NCI-H1048 (cell line): ENCODE results near the gene NDST3.

Experiments used
- DNase-seq: peaks from one replicate; lab custom pipeline; 2025; lab: John Stamatoyannopoulos, UW

NDST3 gene

DNA sequence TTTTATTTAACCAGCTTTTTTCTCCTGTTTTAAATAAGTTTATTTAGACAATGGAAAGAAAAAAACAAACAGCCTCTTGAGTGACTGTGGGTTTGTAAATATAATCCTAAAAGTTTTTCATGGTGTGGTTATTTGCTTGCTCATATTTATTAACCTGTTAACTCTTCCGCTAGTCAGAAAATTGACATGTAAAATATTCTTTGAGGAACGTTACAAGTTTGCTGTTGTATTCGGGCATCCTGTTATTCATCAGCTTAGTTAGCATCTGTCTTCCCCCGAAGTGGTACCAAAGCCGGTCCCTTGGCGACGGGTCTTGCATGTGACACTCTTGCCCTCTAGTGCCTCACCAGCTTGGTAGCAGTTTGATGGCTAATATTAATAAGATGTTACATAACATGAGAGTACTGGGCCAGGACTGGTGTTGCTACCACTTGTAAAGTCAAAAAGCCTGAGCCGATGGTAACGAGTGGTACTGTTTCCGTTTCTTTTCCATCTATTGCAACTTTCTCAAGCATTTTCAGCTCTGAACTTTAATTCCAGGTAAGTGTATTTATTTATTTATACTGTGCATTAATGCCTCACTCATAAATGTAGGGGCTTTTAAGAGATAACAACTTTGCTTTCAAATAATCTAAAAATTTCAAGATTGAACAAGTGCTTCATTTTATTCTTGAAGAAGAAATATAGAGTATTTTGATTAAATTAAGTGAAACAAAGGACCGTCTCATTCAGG is at the start of gene NDST3:
Gene NDST3, plus strand, starts transcription at position 434 of the 733 bp plus-strand sequence. CDS start 19,425 bp downstream, outside the sequence.
- no peak for DNase-seq

DNA sequence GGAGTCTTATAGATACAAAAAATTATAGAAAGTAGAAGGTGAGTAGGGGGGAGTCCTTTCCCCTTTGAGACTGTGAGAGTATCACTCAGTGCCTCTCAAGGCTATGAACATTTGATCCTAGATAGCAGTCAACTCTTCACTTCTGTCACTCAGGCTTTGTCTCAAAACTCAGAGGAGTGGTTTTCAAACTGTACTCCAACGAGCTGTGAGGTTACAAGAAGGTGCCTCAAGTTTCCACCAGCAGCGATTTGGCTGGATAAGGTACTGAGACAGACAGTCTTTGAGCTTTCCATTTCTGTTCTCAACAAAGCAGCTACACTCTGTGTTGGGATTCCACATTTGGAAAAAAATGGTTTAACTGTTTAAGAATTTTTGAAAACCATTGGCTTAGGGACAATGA is 48.0 kb upstream of the NDST3 start:
- no peak for DNase-seq

DNA sequence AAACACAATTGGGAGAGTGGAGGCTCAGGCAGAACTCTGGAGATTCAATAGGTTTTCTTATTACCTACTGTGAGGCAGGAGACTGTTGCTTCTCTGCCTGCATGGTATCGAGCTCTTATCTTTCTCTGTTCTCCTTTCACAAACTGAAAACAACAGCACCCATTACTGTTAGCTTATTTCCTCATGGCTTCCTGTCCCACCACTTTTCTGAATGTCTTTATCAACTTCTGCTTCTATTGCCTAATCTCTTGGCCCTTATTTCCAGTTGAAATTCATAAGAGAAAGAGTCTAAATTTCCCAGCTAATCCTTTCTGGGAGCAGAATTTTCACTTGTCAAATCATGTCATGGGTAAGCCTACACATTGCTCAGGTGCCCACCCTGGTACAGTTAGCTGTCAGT is 46.8 kb upstream of the NDST3 start:
- DNase-seq: no peak

GRCh38 chr4:117996891-117997290 is 37.4 kb upstream of the NDST3 start:
- no peak for DNase-seq

GRCh38 chr4:118004088-118004487 is 30.2 kb upstream of the NDST3 start:
- no peak for DNase-seq

- DNase-seq: no peak
Measured at GRCh38 chr4:118005883-118006282, 28.4 kb upstream of the NDST3 start.

GRCh38 chr4:118012142-118012541 is 22.1 kb upstream of the NDST3 start:
- DNase-seq: no peak

GRCh38 chr4:118014831-118015230 is 19.5 kb upstream of the NDST3 start:
- DNase-seq: no peak

DNA sequence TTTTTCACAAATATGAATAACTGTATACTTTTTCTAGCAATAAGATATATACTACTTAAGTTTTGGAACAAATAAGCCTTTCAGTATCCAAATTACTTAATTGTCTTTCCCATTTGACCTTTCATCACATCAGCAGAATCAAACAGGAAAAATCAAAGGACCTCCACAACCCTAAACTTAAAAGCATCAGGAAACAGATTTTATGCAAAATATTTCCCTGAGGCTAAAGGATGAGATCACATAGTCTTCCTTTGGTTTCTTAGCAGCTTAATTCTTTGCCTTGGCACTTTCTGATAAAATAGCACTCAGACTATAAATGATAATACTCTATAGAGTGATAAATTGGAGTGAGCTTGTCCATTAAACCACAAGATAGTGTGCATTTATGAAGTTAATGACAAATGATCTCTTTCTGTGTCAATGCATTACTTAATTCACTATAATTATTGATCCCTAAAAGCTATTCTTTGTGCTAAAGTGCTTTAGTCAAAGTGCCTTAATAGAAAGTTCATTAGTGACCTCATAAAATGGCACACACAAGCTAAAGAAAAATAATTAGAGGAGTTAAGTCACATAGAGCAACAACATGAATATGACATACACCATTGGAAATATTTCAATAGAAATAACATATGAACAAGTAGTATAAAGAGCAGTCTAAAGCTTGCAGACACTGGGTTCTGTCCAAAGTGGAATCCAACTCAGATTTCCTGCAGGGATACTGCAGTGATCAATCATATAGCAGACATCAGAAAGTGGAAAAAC is 15.7 kb upstream of the NDST3 start:
- no peak for DNase-seq

DNA sequence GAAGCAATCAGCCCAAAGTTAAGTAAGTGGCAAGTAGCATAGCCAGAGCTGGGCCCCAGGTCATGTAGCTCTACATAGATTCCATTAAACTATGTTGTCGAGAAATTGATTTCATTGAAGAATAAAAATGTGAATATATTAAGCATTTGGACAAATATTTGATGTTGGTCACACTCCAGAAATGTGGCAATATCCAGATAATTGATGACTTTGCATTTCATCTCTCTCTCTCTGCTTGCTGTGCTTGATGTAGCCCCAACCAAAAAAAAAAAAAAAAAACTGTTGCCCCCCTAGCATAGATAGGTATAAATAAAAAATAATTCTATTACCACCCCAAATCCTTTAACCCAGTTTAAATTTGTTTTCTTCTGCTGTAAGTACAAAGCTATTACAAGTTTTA is 7.5 kb upstream of the NDST3 start:
- DNase-seq: no peak

- no peak for DNase-seq
Measured at GRCh38 chr4:118029224-118029623, 5.1 kb upstream of the NDST3 start.

DNA sequence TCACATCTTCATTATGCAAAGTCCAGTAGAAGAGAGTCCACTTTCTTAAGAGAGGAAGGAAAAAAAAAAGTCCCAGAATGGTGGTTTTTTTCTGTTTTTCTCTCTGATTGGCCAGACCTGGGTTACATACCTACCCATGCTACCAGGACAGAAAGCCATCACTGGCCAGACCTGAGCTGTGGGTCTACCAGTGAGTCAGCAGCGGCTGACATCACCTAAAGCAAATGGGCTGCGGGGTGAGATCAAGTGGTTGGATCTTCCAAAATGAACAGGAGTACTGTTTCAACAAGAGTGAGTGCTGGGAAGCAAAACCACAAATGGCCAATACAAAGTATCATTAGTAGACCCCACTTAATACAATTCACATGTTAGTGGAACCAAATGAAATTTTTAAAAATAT is 1.6 kb upstream of the NDST3 start:
- no peak for DNase-seq

DNA sequence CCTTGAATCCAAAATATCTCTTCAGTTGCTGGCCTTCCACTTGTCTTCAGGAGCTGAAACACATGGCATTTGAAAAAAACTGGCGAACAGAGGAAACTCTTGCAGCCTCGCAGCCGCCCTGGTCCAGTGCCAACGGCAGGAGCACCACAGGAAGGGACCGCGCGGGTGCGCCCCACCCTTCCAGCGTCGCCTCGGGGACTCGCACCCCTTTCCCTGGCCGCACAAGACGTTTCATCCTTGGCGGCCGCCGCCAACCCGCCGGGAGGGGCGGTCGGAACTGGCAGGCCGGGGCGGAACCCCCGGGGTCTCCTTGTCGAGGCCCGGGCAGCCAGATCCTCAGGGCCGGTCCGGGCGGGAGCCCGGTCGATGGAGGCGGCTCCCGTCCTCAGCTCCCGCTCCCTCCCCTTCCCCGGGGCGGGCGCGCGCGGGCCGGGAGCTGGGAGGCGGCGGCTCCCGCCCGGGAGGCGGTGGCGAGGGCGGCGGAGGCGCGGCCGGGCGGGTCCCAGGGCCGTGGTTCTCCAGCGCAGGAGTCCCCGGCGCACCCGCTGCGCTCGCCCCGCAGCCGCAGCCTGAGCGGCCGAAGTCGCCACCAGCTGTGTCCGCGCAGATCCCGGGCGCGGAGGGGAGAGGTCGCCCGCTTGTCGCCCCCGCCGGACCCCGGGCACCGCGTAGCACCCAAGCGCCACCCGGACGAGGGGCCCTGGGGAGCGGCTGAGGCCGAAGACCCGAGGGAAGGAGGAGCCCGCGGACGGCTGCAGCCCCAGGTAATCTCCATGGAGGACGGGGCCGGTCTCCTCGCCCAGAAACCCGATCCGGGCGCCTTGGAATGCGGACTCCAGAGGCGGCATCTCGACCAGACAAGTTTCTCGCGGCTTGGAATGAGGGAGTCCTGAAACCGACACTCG is 886 bp upstream of the NDST3 start:
- no peak for DNase-seq

- DNase-seq: no peak
Measured at GRCh38 chr4:118035309-118035708, 1.0 kb downstream of the NDST3 start.

GRCh38 chr4:118036336-118036735 is 2.0 kb downstream of the NDST3 start:
- no peak for DNase-seq

GRCh38 chr4:118037955-118038354 is 3.7 kb downstream of the NDST3 start:
- DNase-seq: no peak

DNA sequence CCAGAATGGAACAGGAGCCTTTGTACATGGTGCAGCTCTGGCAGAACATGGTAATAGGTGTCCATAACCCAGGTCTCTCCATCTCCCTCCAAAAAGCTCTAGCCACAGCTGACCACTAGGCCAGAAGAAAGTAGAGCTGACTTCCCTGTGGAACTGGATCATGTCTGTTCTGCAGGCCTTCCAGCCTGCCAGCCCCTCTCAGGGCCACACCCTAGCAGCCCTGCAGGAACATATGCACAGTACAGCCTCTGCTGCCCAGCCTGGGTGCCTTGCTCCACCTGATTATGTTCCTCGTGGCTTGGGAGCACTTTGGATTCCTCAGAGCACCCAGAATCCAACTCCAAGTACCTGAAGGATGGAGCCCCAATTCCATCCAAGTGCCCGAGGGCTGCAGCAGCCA is 12.0 kb downstream of the NDST3 start:
- no peak for DNase-seq

DNA sequence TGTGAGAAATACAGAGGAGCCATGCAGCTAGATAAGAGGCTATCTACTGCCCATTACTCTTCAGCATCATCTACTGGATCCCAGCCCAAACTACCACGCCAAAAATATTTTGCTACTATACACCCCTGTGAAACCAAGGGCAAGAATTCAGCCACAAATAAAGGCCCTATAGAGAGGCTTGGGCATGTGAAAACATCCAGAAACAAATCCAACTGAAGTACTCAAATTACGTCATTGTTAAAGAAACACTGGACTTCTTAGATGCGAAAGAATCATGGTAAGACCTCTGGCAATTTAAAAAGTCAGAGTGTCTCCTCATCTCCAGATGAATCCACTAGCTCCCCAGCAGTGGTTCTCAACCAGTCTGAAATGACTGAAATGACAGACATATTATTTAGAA is 12.8 kb downstream of the NDST3 start:
- DNase-seq: no peak

GRCh38 chr4:118058955-118059354 is 24.7 kb downstream of the NDST3 start:
- DNase-seq: no peak

GRCh38 chr4:118059397-118059796 is 25.1 kb downstream of the NDST3 start:
- no peak for DNase-seq

GRCh38 chr4:118076958-118077766 is 42.9 kb downstream of the NDST3 start:
- DNase-seq: no peak

DNA sequence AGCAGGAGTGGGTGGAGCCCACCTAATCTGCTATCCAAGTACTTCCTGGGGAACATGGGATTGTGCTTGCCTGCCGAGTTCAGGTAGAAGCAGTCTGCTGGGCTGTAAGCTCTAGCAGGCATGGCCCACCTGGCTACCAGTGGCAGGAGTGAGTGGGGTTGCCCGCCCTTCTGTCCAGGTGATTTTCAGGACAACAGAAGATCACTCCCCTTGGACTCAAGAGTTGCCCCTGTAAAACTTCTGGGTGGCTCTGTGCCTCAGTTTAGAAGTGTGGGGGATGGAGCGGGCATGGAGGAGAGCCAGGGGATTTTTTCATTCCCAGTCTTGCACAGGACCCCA is 43.5 kb downstream of the NDST3 start:
- no peak for DNase-seq
